CD1c-positive myeloid dendritic cell (primary cell): ENCODE measurements around the gene HOXA6.

ENCODE experiments used
- DNase-seq: peaks from one replicate; pipeline ENCODE4 v3.0.0-alpha.2; 2016; ENCODE audit errors: extremely low spot score

Gene HOXA6

DNA sequence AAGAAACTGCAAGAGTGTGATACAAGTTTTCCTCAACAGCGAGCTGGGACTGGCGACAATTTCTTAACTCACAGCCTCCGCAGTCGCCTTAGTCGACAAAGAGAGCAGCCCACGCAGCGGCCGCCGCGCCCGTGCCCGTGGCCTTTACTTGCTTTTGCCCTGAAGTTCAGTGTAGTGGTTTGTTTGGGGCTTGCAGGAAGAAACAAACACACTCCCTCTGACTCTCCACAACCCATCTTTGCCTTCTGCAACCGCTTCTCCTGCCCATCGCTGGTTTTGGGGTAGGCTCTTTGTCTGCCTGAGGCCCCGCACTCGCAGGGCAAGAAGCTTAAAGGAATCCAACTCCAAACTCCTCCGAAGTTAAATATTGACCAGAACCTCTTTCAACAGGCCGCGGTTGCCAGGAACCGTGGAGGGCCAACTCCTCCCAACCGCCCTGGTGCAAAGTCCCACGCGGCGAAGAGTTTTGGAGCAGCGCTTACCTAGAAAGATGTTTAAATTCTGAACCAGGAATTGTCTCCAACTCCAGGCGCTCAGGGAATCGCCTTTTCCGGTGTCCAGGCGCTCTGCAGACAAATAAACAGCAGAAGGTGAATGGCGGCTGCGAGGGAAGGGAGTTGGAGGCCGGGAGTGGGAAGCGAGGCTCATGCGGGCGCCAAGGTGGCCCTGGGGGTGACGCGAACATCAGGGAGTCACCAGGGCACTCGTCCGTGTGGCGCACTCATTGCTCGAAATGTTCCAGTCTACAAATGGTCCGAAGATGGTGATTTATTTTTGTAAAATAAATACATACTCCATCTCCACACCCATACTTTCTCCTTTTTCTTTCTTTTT lies 25.3 kb downstream of the HOXA6 start:
- no peak for DNase-seq

GRCh38 chr7:27121684-27122076 lies 25.9 kb downstream of the HOXA6 start:
- DNase-seq: no peak

GRCh38 chr7:27119412-27119911 lies 28.1 kb downstream of the HOXA6 start:
- DNase-seq: no peak

DNA sequence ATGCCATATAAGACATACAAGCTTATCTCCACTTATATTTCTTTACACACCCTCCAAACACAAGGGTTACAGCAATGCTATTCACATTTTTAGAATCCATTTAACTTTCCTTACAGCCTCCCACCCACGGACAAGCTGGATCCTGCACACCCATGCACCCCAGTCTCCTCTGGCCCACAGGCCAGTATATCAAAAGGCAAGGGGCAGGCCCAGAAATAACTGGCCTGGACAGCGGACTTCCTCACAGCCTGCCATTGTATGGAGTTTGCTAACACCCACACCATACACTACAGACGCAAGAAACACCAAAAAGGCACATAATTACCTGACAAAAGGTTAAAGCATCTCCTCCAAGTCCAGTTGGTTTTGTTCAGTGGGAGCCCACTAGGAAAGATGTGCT lies 29.0 kb downstream of the HOXA6 start:
- no peak for DNase-seq

DNA sequence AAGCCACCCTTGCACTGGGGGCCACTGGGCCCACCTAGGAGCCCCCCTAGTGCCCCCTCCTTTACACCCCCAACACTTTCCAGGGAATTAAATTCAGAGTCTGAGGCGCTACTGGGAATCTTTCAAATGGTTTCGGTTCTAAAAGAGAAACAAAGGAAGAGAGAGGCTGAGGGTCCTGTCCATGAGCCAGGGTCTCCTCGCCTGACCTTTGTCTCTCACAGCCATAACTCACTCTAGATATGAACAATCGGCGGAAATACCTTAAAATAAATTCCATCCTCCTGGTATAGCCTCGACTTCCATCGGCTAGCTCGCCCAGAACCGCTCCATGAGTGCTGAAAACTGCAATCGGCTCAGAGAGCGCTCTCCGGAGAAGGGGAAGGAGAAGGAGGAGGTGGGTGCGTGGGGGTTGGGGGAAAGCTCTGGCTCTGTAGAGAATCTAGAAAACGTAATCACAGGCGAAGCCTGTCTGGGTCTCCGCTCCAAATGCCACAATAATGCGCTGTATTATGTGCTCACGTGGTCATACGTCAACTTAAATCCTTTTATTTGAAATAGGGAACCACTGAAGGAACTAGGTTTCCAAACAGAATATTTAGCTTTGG lies 29.6 kb downstream of the HOXA6 start:
- DNase-seq: no peak

GRCh38 chr7:27116962-27117886 lies 30.4 kb downstream of the HOXA6 start:
- DNase-seq: no peak

- DNase-seq: no peak
These were observed 31.3 kb downstream of the HOXA6 start for GRCh38 chr7:27116031-27116961.

- no peak for DNase-seq
These were observed 32.1 kb downstream of the HOXA6 start for GRCh38 chr7:27115221-27116026.

- no peak for DNase-seq
These were observed 32.7 kb downstream of the HOXA6 start for GRCh38 chr7:27114881-27115220.

GRCh38 chr7:27113991-27114769 lies 33.4 kb downstream of the HOXA6 start:
- no peak for DNase-seq

GRCh38 chr7:27112955-27113949 lies 34.3 kb downstream of the HOXA6 start:
- DNase-seq: no peak

DNA sequence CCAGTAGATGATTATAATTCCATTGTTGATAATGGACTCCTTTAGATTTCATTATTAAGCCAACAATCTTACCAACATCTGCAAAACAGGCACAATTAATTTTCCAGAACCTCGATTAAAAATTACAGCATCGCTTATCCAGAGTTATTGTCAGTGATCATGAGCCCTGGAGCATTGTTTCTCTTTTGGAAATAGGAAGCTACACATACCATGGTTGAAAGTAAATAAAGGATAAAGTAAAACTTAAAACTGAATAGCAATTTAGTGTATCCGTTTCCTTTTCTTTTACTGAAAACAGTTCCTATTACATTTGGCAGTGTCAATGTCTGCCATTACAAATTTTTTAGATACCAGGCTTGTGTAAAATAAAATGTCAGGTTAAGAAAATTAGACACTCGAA lies 35.2 kb downstream of the HOXA6 start:
- no peak for DNase-seq

- no peak for DNase-seq
These were observed 35.8 kb downstream of the HOXA6 start for GRCh38 chr7:27111751-27112277.

GRCh38 chr7:27111042-27111750 lies 36.4 kb downstream of the HOXA6 start:
- no peak for DNase-seq

DNA sequence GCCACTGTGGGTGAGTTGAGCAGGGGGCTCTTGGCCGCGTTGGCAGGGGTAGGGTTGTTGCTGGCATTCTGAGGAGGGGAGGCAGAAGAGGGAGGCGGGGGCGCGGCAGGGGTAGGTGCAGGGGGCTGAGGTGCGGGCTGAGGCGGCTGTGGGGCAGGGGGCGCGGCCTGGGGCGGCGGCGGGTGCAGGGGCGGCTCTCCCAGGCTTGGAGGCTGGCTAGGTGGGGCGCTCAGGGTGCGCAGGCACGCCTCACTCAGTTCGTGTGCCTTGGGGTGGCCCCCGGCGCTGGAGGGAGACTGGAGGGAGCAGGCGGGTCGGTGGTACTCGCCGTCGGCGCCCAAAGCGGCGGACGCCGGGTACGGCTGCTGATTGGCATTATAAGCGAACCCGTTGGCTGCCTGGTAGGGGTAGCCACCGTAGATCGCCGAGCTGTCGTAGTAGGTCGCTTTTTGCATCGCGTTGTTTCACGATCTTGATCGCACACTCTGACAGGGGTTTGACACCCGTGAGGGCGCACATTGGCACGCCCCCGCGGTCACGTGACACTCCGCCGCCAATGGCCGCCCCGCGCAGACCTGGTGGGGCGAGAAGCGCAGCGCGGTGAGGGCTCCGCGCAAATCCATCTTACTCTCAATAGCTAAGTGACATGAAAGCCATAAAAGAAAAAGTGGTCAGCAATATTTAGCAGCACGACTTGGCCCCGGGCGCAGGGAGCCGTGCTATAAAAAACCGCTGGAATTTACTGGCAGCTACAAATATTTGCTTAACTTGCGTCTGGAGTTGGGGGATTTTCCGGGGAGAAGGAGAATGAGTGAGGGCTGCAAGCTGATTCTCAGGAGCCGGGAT lies 37.2 kb downstream of the HOXA6 start:
- no peak for DNase-seq

GRCh38 chr7:27109466-27110185 lies 37.9 kb downstream of the HOXA6 start:
- DNase-seq: no peak
